H1 (cell line): ENCODE results near the gene SH3RF3. TPM values are rescaled to one million over a fixed set of nuclear protein-coding genes. Genes with fewer than 3 reads are reported as not detected.

ENCODE experiments used
- CTCF ChIA-PET: fragments of 300-600 bp; sonication (Branson Sonifier 250); formaldehyde crosslinking; loops from one replicate; lab custom pipeline; 2021; ENCODE audit not compliant: partially characterized antibody; lab: Charles Lee
- POLR2A ChIA-PET: fragments of 300-600 bp; sonication (Branson Sonifier 250); formaldehyde crosslinking; loops from one replicate; lab custom pipeline; 2021; ENCODE audit warnings: inconsistent platforms; ENCODE audit not compliant: partially characterized antibody; lab: Charles Lee
- DNase-seq, 2 experiments: peaks; one replicate each; pipeline versions ENCODE4 v3.0.0 to v3.0.0-alpha.2; 2010 to 2022; ENCODE audit warnings: low spot score in 2 of 2, low read depth in 1 of 2, mixed read lengths in 1 of 2
- FAIRE-seq: peaks from 2 replicates; lab custom pipeline; 2011; peaks lifted over from hg19 to GRCh38; lab: Jason Lieb, UNC
- H2AFZ ChIP-seq: 2 replicates; pipeline ENCODE4 v1.8.1; 2012; ENCODE audit warnings: low read length, inconsistent platforms
- H2AK5ac ChIP-seq: 2 replicates; pipeline ENCODE4 v1.6.1; 2013; ENCODE audit warnings: low read depth, low read length
- H2BK120ac ChIP-seq: replicated peaks from 2 replicates; pipeline ENCODE3; 2013; ENCODE audit warnings: low read depth, low read length, inconsistent platforms
- H2BK12ac ChIP-seq: 2 replicates; pipeline ENCODE4 v1.6.1; 2013; ENCODE audit warnings: low read depth, low read length
- H2BK15ac ChIP-seq: 2 replicates; pipeline ENCODE4 v1.6.1; 2013; ENCODE audit warnings: low read length
- H2BK20ac ChIP-seq: 2 replicates; pipeline ENCODE4 v1.6.1; 2013; ENCODE audit warnings: low read length
- H2BK5ac ChIP-seq: 2 replicates; pipeline ENCODE4 v1.6.1; 2013; ENCODE audit warnings: low read depth, low read length
- H3K14ac ChIP-seq: 2 replicates; pipeline ENCODE4 v1.6.1; 2013; ENCODE audit warnings: inconsistent platforms; ENCODE audit not compliant: insufficient read length
- H3K18ac ChIP-seq: 2 replicates; pipeline ENCODE4 v1.6.1; 2013; ENCODE audit warnings: low read length; ENCODE audit errors: extremely low read depth
- H3K23ac ChIP-seq: 2 replicates; pipeline ENCODE4 v1.6.1; 2013; ENCODE audit warnings: inconsistent platforms; ENCODE audit not compliant: insufficient read length
- H3K23me2 ChIP-seq: 2 replicates; pipeline ENCODE4 v1.6.1; 2013; ENCODE audit warnings: low read depth, low read length
- H3K27ac ChIP-seq: 2 replicates; pipeline ENCODE4 v1.6.1; 2011; ENCODE audit warnings: low read depth, low read length, inconsistent platforms
- H3K27me3 ChIP-seq, 4 experiments: replicated peaks in 1 of 4; 1 replicate in 1 of 4; 2 replicates in 3 of 4; pipeline versions ENCODE4 v1.6.1 to v1.8.1; 2011 to 2013; ENCODE audit warnings: low read length in 3 of 4, mild to moderate bottlenecking in 3 of 4, inconsistent platforms in 2 of 4, mixed read lengths in 2 of 4, moderate library complexity in 1 of 4; ENCODE audit not compliant: control insufficient read depth in 3 of 4, insufficient read depth in 3 of 4; ENCODE audit errors: extremely low read depth in 1 of 4
- H3K36me3 ChIP-seq, 4 experiments: 2 replicates each; pipeline versions ENCODE4 v1.6.1 to v1.8.1; 2011 to 2013; ENCODE audit warnings: mild to moderate bottlenecking in 4 of 4, low read length in 3 of 4, moderate library complexity in 2 of 4, control low read depth in 1 of 4, inconsistent platforms in 1 of 4; ENCODE audit not compliant: insufficient read depth in 4 of 4, control insufficient read depth in 2 of 4
- H3K4ac ChIP-seq: replicated peaks from 2 replicates; pipeline ENCODE3; 2013; ENCODE audit warnings: low read length, low read depth, mixed read lengths, inconsistent platforms; ENCODE audit not compliant: insufficient read length
- H3K4me1 ChIP-seq, 4 experiments: replicated peaks in 1 of 4; 1 replicate in 1 of 4; 2 replicates in 3 of 4; pipeline versions ENCODE4 v1.6.1 to v1.8.1; 2011 to 2013; ENCODE audit warnings: low read length in 3 of 4, inconsistent platforms in 2 of 4, mixed read lengths in 1 of 4; ENCODE audit not compliant: insufficient read depth in 4 of 4, control insufficient read depth in 3 of 4
- H3K4me2 ChIP-seq, 2 experiments: 2 replicates each; pipeline versions ENCODE4 v1.6.1 to v1.8.1; 2011 to 2013; ENCODE audit warnings: low read depth in 2 of 2, low read length in 2 of 2, control low read depth in 1 of 2, inconsistent platforms in 1 of 2, mild to moderate bottlenecking in 1 of 2; ENCODE audit not compliant: insufficient read depth in 1 of 2
- H3K4me3 ChIP-seq, 4 experiments: fragments of 200-600, 300-600 bp in 1 of 4; sonication (generic), shearing (Covaris generic), sonication (Bioruptor Twin) in 1 of 4; 2 replicates each; pipeline versions ENCODE4 v1.5.1 to v1.8.1; 2011 to 2016; ENCODE audit warnings: low read length in 4 of 4, low read depth in 3 of 4, control low read depth in 2 of 4, inconsistent platforms in 2 of 4, mild to moderate bottlenecking in 2 of 4, mixed read lengths in 1 of 4, moderate library complexity in 1 of 4; ENCODE audit not compliant: insufficient read depth in 2 of 4; ENCODE audit errors: extremely low read depth in 1 of 4
- H3K56ac ChIP-seq: replicated peaks from 2 replicates; pipeline ENCODE3; 2013; ENCODE audit warnings: low read depth, mild to moderate bottlenecking, mixed read lengths, low read length, inconsistent platforms; ENCODE audit not compliant: insufficient read length
- H3K79me1 ChIP-seq: 2 replicates; pipeline ENCODE4 v1.6.1; 2013; ENCODE audit warnings: low read depth, low read length, control low read depth
- H3K79me2 ChIP-seq, 2 experiments: 2 replicates each; pipeline versions ENCODE4 v1.6.1 to v1.8.1; 2012 to 2013; ENCODE audit warnings: low read length in 2 of 2, mild to moderate bottlenecking in 2 of 2, inconsistent platforms in 1 of 2; ENCODE audit not compliant: insufficient read depth in 2 of 2, control insufficient read depth in 1 of 2
- H3K9ac ChIP-seq, 4 experiments: replicated peaks in 1 of 4; 1 replicate in 1 of 4; 2 replicates in 3 of 4; pipeline versions ENCODE4 v1.6.1 to v1.8.1; 2011 to 2013; ENCODE audit warnings: low read depth in 3 of 4, low read length in 3 of 4, control low read depth in 2 of 4, mild to moderate bottlenecking in 2 of 4, moderate library complexity in 2 of 4, inconsistent platforms in 1 of 4; ENCODE audit errors: extremely low read depth in 1 of 4
- H3K9me3 ChIP-seq, 2 experiments: 2 replicates each; pipeline versions ENCODE4 v1.6.1 to v1.8.1; 2012 to 2013; ENCODE audit warnings: mild to moderate bottlenecking in 2 of 2, moderate library complexity in 2 of 2, control low read depth in 1 of 2, inconsistent platforms in 1 of 2, low read depth in 1 of 2, low read length in 1 of 2, mixed read lengths in 1 of 2; ENCODE audit not compliant: insufficient read depth in 2 of 2
- H4K20me1 ChIP-seq, 2 experiments: replicated peaks in 1 of 2; 2 replicates each; pipeline versions ENCODE3 to v1.8.1; 2011 to 2013; ENCODE audit warnings: inconsistent platforms in 2 of 2, low read length in 2 of 2, mild to moderate bottlenecking in 1 of 2; ENCODE audit not compliant: insufficient read depth in 2 of 2, control insufficient read depth in 1 of 2
- H4K5ac ChIP-seq: 2 replicates; pipeline ENCODE4 v1.6.1; 2013; ENCODE audit warnings: low read length, low read depth, mixed read lengths, inconsistent platforms; ENCODE audit not compliant: insufficient read length
- H4K8ac ChIP-seq: 2 replicates; pipeline ENCODE4 v1.8.0; 2013; ENCODE audit warnings: mild to moderate bottlenecking, moderate library complexity, low read length, inconsistent platforms; ENCODE audit not compliant: insufficient read depth; ENCODE audit errors: extremely low read depth
- H4K91ac ChIP-seq: replicated peaks from 2 replicates; pipeline ENCODE3; 2013; ENCODE audit warnings: low read length, mixed read lengths, inconsistent platforms; ENCODE audit not compliant: insufficient read length
- BACH1 ChIP-seq: IDR thresholded peaks from 2 replicates; pipeline ENCODE4 v1.6.1; 2012; ENCODE audit warnings: low read length, improper control_type of control experiment
- BCL11A ChIP-seq, 2 experiments: IDR thresholded peaks; one replicate each; pipeline ENCODE4 v1.6.1; 2011; ENCODE audit warnings: low read depth in 2 of 2, low read length in 2 of 2, mild to moderate bottlenecking in 2 of 2
- BRCA1 ChIP-seq: IDR thresholded peaks from 2 replicates; pipeline ENCODE4 v1.6.1; 2012; ENCODE audit warnings: low read depth, low read length, improper control_type of control experiment
- CHD2 ChIP-seq: IDR thresholded peaks from 2 replicates; pipeline ENCODE4 v1.6.1; 2012; ENCODE audit warnings: low read length, improper control_type of control experiment
- CTBP2 ChIP-seq: IDR thresholded peaks from 2 replicates; pipeline ENCODE4 v1.7.0; 2011; ENCODE audit warnings: borderline replicate concordance, mild to moderate bottlenecking, moderate library complexity, mixed read lengths, low read length; ENCODE audit not compliant: insufficient read depth, insufficient read length
- FOSL1 ChIP-seq: IDR thresholded peaks from 2 replicates; pipeline ENCODE4 v1.6.1; 2011; ENCODE audit warnings: mild to moderate bottlenecking, low read depth, low read length, moderate library complexity; ENCODE audit not compliant: insufficient read depth
- HDAC2 ChIP-seq, 2 experiments: fragments of 300-600 bp in 1 of 2; sonication (generic) in 1 of 2; IDR thresholded peaks; 2 replicates each; pipeline ENCODE4 v1.6.1; 2011 to 2012; ENCODE audit warnings: low read depth in 2 of 2, low read length in 2 of 2, mild to moderate bottlenecking in 2 of 2, moderate library complexity in 2 of 2, borderline replicate concordance in 1 of 2, inconsistent platforms in 1 of 2
- JUN ChIP-seq: IDR thresholded peaks from 2 replicates; pipeline ENCODE4 v1.6.1; 2011; ENCODE audit warnings: low read depth, mild to moderate bottlenecking, improper control_type of control experiment, low read length
- NANOG ChIP-seq: IDR thresholded peaks from 2 replicates; pipeline ENCODE4 v1.6.1; 2011; ENCODE audit warnings: low read length, low read depth, mild to moderate bottlenecking, inconsistent platforms; ENCODE audit not compliant: insufficient read depth, poor library complexity, severe bottlenecking
- POLR2A ChIP-seq, 2 experiments: IDR thresholded peaks; 1 replicate in 1 of 2; 2 replicates in 1 of 2; pipeline ENCODE4 v1.6.1; 2011; ENCODE audit warnings: low read depth in 2 of 2, low read length in 2 of 2, mild to moderate bottlenecking in 2 of 2; ENCODE audit errors: control extremely low read depth in 1 of 2
- RFX5 ChIP-seq: IDR thresholded peaks from 2 replicates; pipeline ENCODE4 v1.6.1; 2011; ENCODE audit warnings: low read depth, low read length, improper control_type of control experiment, borderline replicate concordance
- SAP30 ChIP-seq: fragments of 300-600 bp; sonication (generic); IDR thresholded peaks from 2 replicates; pipeline ENCODE4 v1.7.1; 2012; ENCODE audit warnings: low read length, moderate library complexity, mild to moderate bottlenecking, inconsistent platforms; ENCODE audit not compliant: insufficient read depth, insufficient replicate concordance
- SIX5 ChIP-seq: IDR thresholded peaks from 2 replicates; pipeline ENCODE4 v1.6.1; 2011; ENCODE audit warnings: mild to moderate bottlenecking, low read depth, low read length
- SRF ChIP-seq: IDR thresholded peaks from 2 replicates; pipeline ENCODE4 v1.6.1; 2011; ENCODE audit warnings: mild to moderate bottlenecking, low read depth, low read length, moderate library complexity
- TAF7 ChIP-seq: optimal IDR thresholded peaks from 2 replicates; pipeline ENCODE3; 2011; ENCODE audit warnings: low read depth, mild to moderate bottlenecking, inconsistent platforms, low read length, moderate library complexity, borderline replicate concordance
- TBP ChIP-seq: IDR thresholded peaks from 2 replicates; pipeline ENCODE4 v1.6.1; 2011; ENCODE audit warnings: low read depth, low read length, improper control_type of control experiment
- WGBS, 2 experiments: shearing (Covaris generic) in 1 of 2; methylation state at CpG; one replicate each; pipeline versions ENCODE4 v1.1.6 to v1.1.7; 2013 to 2015; ENCODE audit warnings: low lambda C conversion rate in 2 of 2, mixed read lengths in 2 of 2, inconsistent platforms in 1 of 2, low coverage in 1 of 2, missing lambda C conversion rate in 1 of 2; ENCODE audit not compliant: insufficient replicate concordance in 2 of 2, insufficient coverage in 1 of 2, insufficient read length in 1 of 2; ENCODE audit errors: extremely low coverage in 1 of 2, missing lambda C conversion rate in 1 of 2; 5-methylcytosine and 5-hydroxymethylcytosine counted together
- polyA plus RNA-seq, 7 experiments: library from polyadenylated mRNA; depleted of rRNA in 3 of 7; stranded (reverse) in 5 of 7; unstranded in 2 of 7; fragments of >200 nt in 5 of 7; fragments of 200-250 nt in 2 of 7; gene quantifications; 1 replicate in 5 of 7; 2 replicates in 1 of 7; 4 replicates in 1 of 7; pipeline versions ENCODE4 v1.2.1 to v1.2.3, GENCODE V29; 2011 to 2013; ENCODE audit warnings: missing spikeins in 2 of 7, mixed read lengths in 2 of 7
- total RNA-seq: library from RNA; stranded (reverse); fragmentation: NEBNext Ultra II Directional; extraction: Animal tissue kit (Norgen Biotek cat#: 25700); gene quantifications from 2 replicates; pipeline ENCODE4 v1.2.1, GENCODE V29; 2021

The SH3RF3 gene
- total and polyA plus RNA-seq, 2 of the 8 experiments (the other 6 are each of a cell fraction or from before 2014, with no cell fraction given) = 0.11 to 0.65 TPM

DNA sequence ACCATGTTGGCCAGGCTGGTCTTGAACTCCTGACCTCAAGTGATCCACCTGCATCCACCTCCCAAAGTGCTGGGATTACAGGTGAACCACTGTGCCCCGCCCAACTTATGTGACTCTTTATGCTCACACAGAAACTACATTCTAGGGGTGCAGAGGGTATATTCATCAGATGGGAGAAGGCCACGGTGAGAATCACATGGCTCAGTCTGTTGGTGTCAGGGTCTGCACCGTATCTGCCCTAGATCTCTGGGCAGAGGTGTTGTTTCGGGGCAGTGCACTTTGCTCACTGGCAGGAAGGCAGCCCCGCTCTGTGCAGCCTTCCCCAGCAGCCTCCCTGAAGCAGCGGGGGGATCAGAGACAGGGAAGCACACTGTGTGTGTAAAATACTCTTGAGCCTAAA lies 76.4 kb downstream of the SH3RF3 start:
- Histone ChIP-seq H3K4me2 (no peak overlapping the region), H3K56ac (no peak overlapping the region), H2AFZ (no peak overlapping the region), H4K20me1 (no peaks in the 10 kb centered on the region), H3K79me1 (no peaks in the 10 kb centered on the region), H2BK15ac (no peak overlapping the region), H3K9ac (no peak overlapping the region), H4K91ac (no peak overlapping the region), H4K5ac (no peak overlapping the region), H3K4me3 (no peak overlapping the region), H2BK12ac (no peak overlapping the region), H3K27ac (no peak overlapping the region), H3K18ac (no peak overlapping the region), H2BK120ac (no peak overlapping the region), H3K23ac (no peak overlapping the region), H2BK5ac (no peak overlapping the region), H2AK5ac (no peak overlapping the region), H3K36me3 (no peaks in the 10 kb centered on the region), H3K14ac (no peak overlapping the region), H3K27me3 (no peaks in the 10 kb centered on the region), H3K4ac (no peak overlapping the region), H3K23me2 (no peaks in the 10 kb centered on the region), H3K79me2 (no peaks in the 10 kb centered on the region), H3K4me1 (no peaks in the 10 kb centered on the region), H3K9me3 (no peaks in the 10 kb centered on the region), H2BK20ac (no peak overlapping the region), H4K8ac (no peak overlapping the region)
- FAIRE-seq = no peak
- WGBS, 2 experiments = 94% methylated on average over 6 of the region's 6 CpGs; no CpG with 5 or more reads in 1 of the 2 experiments
- ChIA-PET CTCF (no interaction called here), POLR2A (no interaction called here)
- no peak for DNase-seq
- TF ChIP-seq POLR2A (IDR thresholded peaks at IDR 0.05; ENCODE audit: control extremely low read depth in 1 of 2, low read depth in 2 of 2, low read length in 2 of 2) (no peak), TAF7 (no peak), RFX5 (no peak), CTBP2 (no peak), JUN (no peak), BACH1 (no peak), SAP30 (no peak), BCL11A (IDR thresholded peaks at IDR 0.05; ENCODE audit: low read depth in 2 of 2, low read length in 2 of 2) (no peak), HDAC2 (IDR thresholded peaks at IDR 0.05; ENCODE audit: borderline replicate concordance in 1 of 2, low read depth in 2 of 2, low read length in 2 of 2) (no peak), NANOG (no peak), TBP (no peak), SIX5 (no peak), FOSL1 (no peak), CHD2 (no peak), BRCA1 (no peak), SRF (no peak)
